Neural progenitor cell (in vitro differentiated cells): ENCODE measurements around the gene C22orf39.

Source experiments
- CTCF ChIP-seq: fragments of 200-600 bp; sonication (generic); IDR thresholded peaks from 2 replicates; pipeline ENCODE4 v1.5.1; 2017; ENCODE audit warnings: antibody characterized with exemption, mild to moderate bottlenecking
- EZH2 ChIP-seq: fragments of 200-600 bp; sonication (generic); IDR thresholded peaks from 2 replicates; pipeline ENCODE4 v1.6.1; 2017; ENCODE audit warnings: antibody characterized with exemption, mild to moderate bottlenecking, moderate library complexity
- EZH2phosphoT487 ChIP-seq: fragments of 200-600 bp; sonication (generic); IDR thresholded peaks from 2 replicates; pipeline ENCODE4 v1.6.1; 2017; ENCODE audit warnings: antibody characterized with exemption

GRCh38 chr22:19395276-19395675, 52.2 kb downstream of the C22orf39 start:
- TF ChIP-seq CTCF (no peak), EZH2 (no peak), EZH2phosphoT487 (no peak)
